ENCODE results near the gene IL1F10.

IL1F10 gene

GRCh38 chr2:113075600-113075999 lies 7.8 kb downstream of the IL1F10 start:
- H3K9me2 ChIP-seq (replicated peaks; ENCODE audit: control insufficient read depth, low read length), result no peaks in the 10 kb centered on the region
- no peaks in the 10 kb centered on the region for H3K4me1 ChIP-seq (ENCODE audit: control insufficient read depth, low read length)
- H3K27ac ChIP-seq (ENCODE audit: low read depth, low read length), result no peak overlapping the region
- H3K4me2 ChIP-seq (ENCODE audit: low read length), result no peak overlapping the region
- no peaks in the 10 kb centered on the region for H4K20me1 ChIP-seq (ENCODE audit: control insufficient read depth, insufficient read depth, low read depth, low read length)
- H3F3A ChIP-seq (ENCODE audit: control insufficient read depth, insufficient read depth), result no peaks in the 10 kb centered on the region
- H3K27me3 ChIP-seq (ENCODE audit: control insufficient read depth, low read length), result peaks cover 6% of the 10 kb centered on the region; the same call in 1 of the 2 replicates
- H3K79me2 ChIP-seq (ENCODE audit: control insufficient read depth, low read length), result no peaks in the 10 kb centered on the region
- H3K4me3 ChIP-seq (ENCODE audit: low read length), result no peak overlapping the region
- TF ChIP-seq EZH2phosphoT487 (IDR thresholded peaks at IDR 0.05; ENCODE audit: borderline replicate concordance, low read length) (no peak), CTCF (IDR thresholded peaks at IDR 0.05; ENCODE audit: low read depth, low read length, poor library complexity, severe bottlenecking) (no peak)
- no peaks in the 10 kb centered on the region for H3K36me3 ChIP-seq (ENCODE audit: control insufficient read depth, low read length)
- H3K9me3 ChIP-seq (ENCODE audit: control insufficient read depth, insufficient read depth, low read length), result no peaks in the 10 kb centered on the region

- H3K4me1 ChIP-seq (ENCODE audit: control insufficient read depth, low read length), result no peaks in the 10 kb centered on the region
- no peaks in the 10 kb centered on the region for H3K9me2 ChIP-seq (replicated peaks; ENCODE audit: control insufficient read depth, low read length)
- H3K27me3 ChIP-seq (ENCODE audit: control insufficient read depth, low read length), result peaks cover 10% of the 10 kb centered on the region; the same call in 1 of the 2 replicates
- no peaks in the 10 kb centered on the region for H4K20me1 ChIP-seq (ENCODE audit: control insufficient read depth, insufficient read depth, low read depth, low read length)
- no peak overlapping the region for H3K27ac ChIP-seq (ENCODE audit: low read depth, low read length)
- H3K4me3 ChIP-seq (ENCODE audit: low read length), result no peak overlapping the region
- no peaks in the 10 kb centered on the region for H3K36me3 ChIP-seq (ENCODE audit: control insufficient read depth, low read length)
- TF ChIP-seq EZH2phosphoT487 (IDR thresholded peaks at IDR 0.05; ENCODE audit: borderline replicate concordance, low read length) (no peak), CTCF (IDR thresholded peaks at IDR 0.05; ENCODE audit: low read depth, low read length, poor library complexity, severe bottlenecking) (no peak)
- no peaks in the 10 kb centered on the region for H3K9me3 ChIP-seq (ENCODE audit: control insufficient read depth, insufficient read depth, low read length)
- no peak overlapping the region for H3K4me2 ChIP-seq (ENCODE audit: low read length)
- H3K79me2 ChIP-seq (ENCODE audit: control insufficient read depth, low read length), result no peaks in the 10 kb centered on the region
- no peaks in the 10 kb centered on the region for H3F3A ChIP-seq (ENCODE audit: control insufficient read depth, insufficient read depth)
Observed at GRCh38 chr2:113076954-113077669, 9.3 kb downstream of the IL1F10 start.

- no peak for TF ChIP-seq EZH2phosphoT487 (IDR thresholded peaks at IDR 0.05; ENCODE audit: borderline replicate concordance, low read length)
- TF ChIP-seq CTCF (IDR thresholded peaks at IDR 0.05; ENCODE audit: low read depth, low read length, poor library complexity, severe bottlenecking), result no peak
- no peaks in the 10 kb centered on the region for H3F3A ChIP-seq (ENCODE audit: control insufficient read depth, insufficient read depth)
- no peaks in the 10 kb centered on the region for H4K20me1 ChIP-seq (ENCODE audit: control insufficient read depth, insufficient read depth, low read depth, low read length)
- peaks cover 15% of the 10 kb centered on the region; the same call in 1 of the 2 replicates for H3K27me3 ChIP-seq (ENCODE audit: control insufficient read depth, low read length)
- H3K36me3 ChIP-seq (ENCODE audit: control insufficient read depth, low read length), result no peaks in the 10 kb centered on the region
- H3K79me2 ChIP-seq (ENCODE audit: control insufficient read depth, low read length), result no peaks in the 10 kb centered on the region
- no peaks in the 10 kb centered on the region for H3K9me3 ChIP-seq (ENCODE audit: control insufficient read depth, insufficient read depth, low read length)
- no peak overlapping the region for H3K4me2 ChIP-seq (ENCODE audit: low read length)
- H3K4me1 ChIP-seq (ENCODE audit: control insufficient read depth, low read length), result 0 out of 2 replicates have a peak, but pooled peaks cover 2% of the 10 kb centered on the region
- H3K9me2 ChIP-seq (replicated peaks; ENCODE audit: control insufficient read depth, low read length), result no peaks in the 10 kb centered on the region
- no peak overlapping the region for H3K4me3 ChIP-seq (ENCODE audit: low read length)
- H3K27ac ChIP-seq (ENCODE audit: low read depth, low read length), result no peak overlapping the region
Observed at GRCh38 chr2:113077921-113078320, 10.2 kb downstream of the IL1F10 start.

Data from DOHH2 (cell line).